ENCODE results near the gene MGAT4C. TPM values are rescaled to one million over a fixed set of nuclear protein-coding genes. Genes with fewer than 3 reads are reported as not detected.

Gene MGAT4C
- total RNA-seq, 1 donor from 2014 or later = 1.2 TPM

GRCh38 chr12:86193931-86194330, 62.3 kb downstream of the MGAT4C start:
- Histone ChIP-seq H3K9ac (ENCODE audit: low read length) (no peak overlapping the region), H3K79me2 (ENCODE audit: insufficient read depth, low read length) (no peaks in the 10 kb centered on the region), H3K4me3 (ENCODE audit: insufficient read depth, low read depth, low read length) (no peak overlapping the region), H3K4me2 (ENCODE audit: low read length) (peak overlapping the region; percentile 39), H3K9me3 (ENCODE audit: insufficient read depth, low read depth, low read length) (no peaks in the 10 kb centered on the region), H3K27me3 (ENCODE audit: insufficient read depth, low read length) (no peaks in the 10 kb centered on the region), H2AFZ (ENCODE audit: low read depth, low read length) (no peak overlapping the region), H3K36me3 (ENCODE audit: insufficient read depth, low read length) (no peaks in the 10 kb centered on the region), H3K27ac (ENCODE audit: low read depth, low read length) (no peak overlapping the region), H4K20me1 (ENCODE audit: insufficient read depth, low read length) (no peaks in the 10 kb centered on the region), H3K4me1 (ENCODE audit: insufficient read depth, low read length) (no peaks in the 10 kb centered on the region)
- FAIRE-seq = peak; percentile 34
- no peak overlapping the region for H3K27ac Mint-ChIP-seq (ENCODE audit: unreplicated experiment)
- no peaks in the 10 kb centered on the region for H3K27me3 Mint-ChIP-seq (ENCODE audit: low read depth, unreplicated experiment)
- peaks cover 3% of the 10 kb centered on the region for H3K4me1 Mint-ChIP-seq (ENCODE audit: low read depth, unreplicated experiment)
- no peak overlapping the region for H3K4me3 Mint-ChIP-seq (ENCODE audit: unreplicated experiment)
- TF ChIP-seq EZH2 (IDR thresholded peaks at IDR 0.05; ENCODE audit: insufficient read depth, low read length) (no peak), CTCF (IDR thresholded peaks at IDR 0.05; ENCODE audit: insufficient read depth, low read depth, low read length) (no peak)
- DNase-seq (ENCODE audit: low read depth) = peak; percentile 33
- no peaks in the 10 kb centered on the region for H3K36me3 Mint-ChIP-seq (ENCODE audit: low read depth, unreplicated experiment)
- H3K9me3 Mint-ChIP-seq (ENCODE audit: unreplicated experiment) = no peaks in the 10 kb centered on the region

- Histone ChIP-seq H3K36me3 (ENCODE audit: insufficient read depth, low read length) (no peaks in the 10 kb centered on the region), H3K9me3 (ENCODE audit: insufficient read depth, low read depth, low read length) (no peaks in the 10 kb centered on the region), H4K20me1 (ENCODE audit: insufficient read depth, low read length) (no peaks in the 10 kb centered on the region), H3K27ac (ENCODE audit: low read depth, low read length) (no peak overlapping the region), H3K4me2 (ENCODE audit: low read length) (no peak overlapping the region), H3K27me3 (ENCODE audit: insufficient read depth, low read length) (no peaks in the 10 kb centered on the region), H3K9ac (ENCODE audit: low read length) (no peak overlapping the region), H3K4me3 (ENCODE audit: insufficient read depth, low read depth, low read length) (no peak overlapping the region), H3K4me1 (ENCODE audit: insufficient read depth, low read length) (no peaks in the 10 kb centered on the region), H3K79me2 (ENCODE audit: insufficient read depth, low read length) (no peaks in the 10 kb centered on the region), H2AFZ (ENCODE audit: low read depth, low read length) (no peak overlapping the region)
- no peak for TF ChIP-seq CTCF (IDR thresholded peaks at IDR 0.05; ENCODE audit: insufficient read depth, low read depth, low read length)
- no peak for TF ChIP-seq EZH2 (IDR thresholded peaks at IDR 0.05; ENCODE audit: insufficient read depth, low read length)
- DNase-seq (ENCODE audit: low read depth) (no peak), FAIRE-seq (no peak)
- Mint-ChIP-seq H3K27me3 (ENCODE audit: low read depth, unreplicated experiment) (no peaks in the 10 kb centered on the region), H3K4me1 (ENCODE audit: low read depth, unreplicated experiment) (peaks cover 2% of the 10 kb centered on the region), H3K4me3 (ENCODE audit: unreplicated experiment) (no peak overlapping the region), H3K9me3 (ENCODE audit: unreplicated experiment) (no peaks in the 10 kb centered on the region), H3K27ac (ENCODE audit: unreplicated experiment) (no peak overlapping the region), H3K36me3 (ENCODE audit: low read depth, unreplicated experiment) (no peaks in the 10 kb centered on the region)
These were observed 68.0 kb downstream of the MGAT4C start for GRCh38 chr12:86188226-86188625.

DNA sequence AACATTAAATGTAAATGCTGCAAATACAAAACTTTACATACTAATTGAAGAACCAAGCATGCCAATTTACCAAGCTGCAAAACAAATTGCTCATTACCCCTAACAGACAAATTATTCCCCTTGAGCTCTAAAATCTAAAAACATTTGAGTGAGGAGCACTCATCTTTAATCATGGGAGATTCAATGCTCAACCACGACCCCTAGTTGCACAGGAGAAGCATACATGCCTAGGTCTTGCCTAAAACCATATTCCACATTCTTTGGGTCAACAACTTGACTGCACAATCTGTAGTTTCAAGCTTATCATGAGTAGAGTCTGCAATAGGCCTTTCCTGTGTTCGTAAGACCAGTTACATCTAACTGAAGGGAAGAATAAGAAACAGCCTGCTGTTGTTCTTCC, 69.7 kb downstream of the MGAT4C start:
- no peak overlapping the region for H3K4me2 ChIP-seq (ENCODE audit: low read length)
- H3K9ac ChIP-seq (ENCODE audit: low read length) = no peak overlapping the region
- FAIRE-seq = no peak
- H3K36me3 ChIP-seq (ENCODE audit: insufficient read depth, low read length) = no peaks in the 10 kb centered on the region
- no peaks in the 10 kb centered on the region for H3K79me2 ChIP-seq (ENCODE audit: insufficient read depth, low read length)
- H3K9me3 ChIP-seq (ENCODE audit: insufficient read depth, low read depth, low read length) = no peaks in the 10 kb centered on the region
- H3K4me1 ChIP-seq (ENCODE audit: insufficient read depth, low read length) = no peaks in the 10 kb centered on the region
- no peaks in the 10 kb centered on the region for H3K36me3 Mint-ChIP-seq (ENCODE audit: low read depth, unreplicated experiment)
- H2AFZ ChIP-seq (ENCODE audit: low read depth, low read length) = no peak overlapping the region
- no peaks in the 10 kb centered on the region for H3K27me3 ChIP-seq (ENCODE audit: insufficient read depth, low read length)
- no peak overlapping the region for H3K4me3 ChIP-seq (ENCODE audit: insufficient read depth, low read depth, low read length)
- no peaks in the 10 kb centered on the region for H3K27me3 Mint-ChIP-seq (ENCODE audit: low read depth, unreplicated experiment)
- no peak overlapping the region for H3K27ac ChIP-seq (ENCODE audit: low read depth, low read length)
- no peaks in the 10 kb centered on the region for H3K9me3 Mint-ChIP-seq (ENCODE audit: unreplicated experiment)
- DNase-seq (ENCODE audit: low read depth) = no peak
- H3K4me1 Mint-ChIP-seq (ENCODE audit: low read depth, unreplicated experiment) = peaks cover 2% of the 10 kb centered on the region
- no peak overlapping the region for H3K27ac Mint-ChIP-seq (ENCODE audit: unreplicated experiment)
- no peak overlapping the region for H3K4me3 Mint-ChIP-seq (ENCODE audit: unreplicated experiment)
- TF ChIP-seq EZH2 (IDR thresholded peaks at IDR 0.05; ENCODE audit: insufficient read depth, low read length) = no peak
- no peak for TF ChIP-seq CTCF (IDR thresholded peaks at IDR 0.05; ENCODE audit: insufficient read depth, low read depth, low read length)
- H4K20me1 ChIP-seq (ENCODE audit: insufficient read depth, low read length) = no peaks in the 10 kb centered on the region

All from astrocyte (in vitro differentiated cells and primary cell).